LNCAP (cell line): ENCODE results near the gene TMEM63C.

Source experiments
- CTCF ChIP-seq: fragments of 450-650 bp; IDR thresholded peaks from 2 replicates; pipeline ENCODE4 v1.5.1; 2017; ENCODE audit warnings: mild to moderate bottlenecking

Gene TMEM63C

GRCh38 chr14:77264466-77265186, 83.0 kb downstream of the TMEM63C start:
- TF ChIP-seq CTCF: no peak

GRCh38 chr14:77265187-77265515, 83.6 kb downstream of the TMEM63C start:
- no peak for TF ChIP-seq CTCF

- no peak for TF ChIP-seq CTCF
Measured at GRCh38 chr14:77265561-77266335, 84.2 kb downstream of the TMEM63C start.

- TF ChIP-seq CTCF: no peak
Measured at GRCh38 chr14:77266336-77266735, 84.7 kb downstream of the TMEM63C start.

GRCh38 chr14:77267937-77268699, 86.5 kb downstream of the TMEM63C start:
- TF ChIP-seq CTCF: no peak

GRCh38 chr14:77268989-77269600, 87.5 kb downstream of the TMEM63C start:
- no peak for TF ChIP-seq CTCF

- TF ChIP-seq CTCF: no peak
Measured at GRCh38 chr14:77270361-77271112, 88.9 kb downstream of the TMEM63C start.
